ENCODE results near the gene NKX2-1.
A peak's percentile ranks its signal among the peaks of the same experiment; 100 is the strongest.

Gene NKX2-1

GRCh38 chr14:36509069-36509917, 10.7 kb downstream of the NKX2-1 start:
- Histone ChIP-seq H3K4me1 (ENCODE audit: control insufficient read depth in 1 of 2, insufficient read depth in 2 of 2, low read length in 2 of 2) (peaks cover 0 to 4% of the 10 kb centered on the region in 2 donors), H3K4me3 (ENCODE audit: low read depth in 1 of 2, low read length in 2 of 2) (no peak overlapping the region), H3K27ac (ENCODE audit: low read length) (no peak overlapping the region), H3K9me3 (ENCODE audit: control insufficient read depth in 1 of 2, low read length in 2 of 2) (no peaks in the 10 kb centered on the region), H3K27me3 (ENCODE audit: low read depth, low read length) (peaks cover 82% of the 10 kb centered on the region), H3K36me3 (ENCODE audit: control insufficient read depth in 1 of 2, insufficient read depth in 2 of 2, low read length in 2 of 2) (no peaks in the 10 kb centered on the region)

GRCh38 chr14:36508418-36509068, 11.5 kb downstream of the NKX2-1 start:
- no peaks in the 10 kb centered on the region for H3K9me3 ChIP-seq (ENCODE audit: control insufficient read depth in 1 of 2, low read length in 2 of 2)
- peaks cover 0 to 4% of the 10 kb centered on the region in 2 donors for H3K4me1 ChIP-seq (ENCODE audit: control insufficient read depth in 1 of 2, insufficient read depth in 2 of 2, low read length in 2 of 2)
- no peak overlapping the region for H3K27ac ChIP-seq (ENCODE audit: low read length)
- no peak overlapping the region for H3K4me3 ChIP-seq (ENCODE audit: low read depth in 1 of 2, low read length in 2 of 2)
- H3K36me3 ChIP-seq (ENCODE audit: control insufficient read depth in 1 of 2, insufficient read depth in 2 of 2, low read length in 2 of 2) = no peaks in the 10 kb centered on the region
- H3K27me3 ChIP-seq (ENCODE audit: low read depth, low read length) = peaks cover 79% of the 10 kb centered on the region

- H3K9me3 ChIP-seq (ENCODE audit: control insufficient read depth in 1 of 2, low read length in 2 of 2) = no peaks in the 10 kb centered on the region
- H3K36me3 ChIP-seq (ENCODE audit: control insufficient read depth in 1 of 2, insufficient read depth in 2 of 2, low read length in 2 of 2) = no peaks in the 10 kb centered on the region
- H3K27ac ChIP-seq (ENCODE audit: low read length) = no peak overlapping the region
- peaks cover 79% of the 10 kb centered on the region for H3K27me3 ChIP-seq (ENCODE audit: low read depth, low read length)
- no peak overlapping the region for H3K4me3 ChIP-seq (ENCODE audit: low read depth in 1 of 2, low read length in 2 of 2)
- H3K4me1 ChIP-seq (ENCODE audit: control insufficient read depth in 1 of 2, insufficient read depth in 2 of 2, low read length in 2 of 2) = peaks cover 0 to 4% of the 10 kb centered on the region in 2 donors
Observed at GRCh38 chr14:36507847-36508417, 12.1 kb downstream of the NKX2-1 start.

GRCh38 chr14:36506732-36507614, 13.1 kb downstream of the NKX2-1 start:
- Histone ChIP-seq H3K36me3 (ENCODE audit: control insufficient read depth in 1 of 2, insufficient read depth in 2 of 2, low read length in 2 of 2) (no peaks in the 10 kb centered on the region), H3K4me1 (ENCODE audit: control insufficient read depth in 1 of 2, insufficient read depth in 2 of 2, low read length in 2 of 2) (peaks cover 0 to 4% of the 10 kb centered on the region in 2 donors), H3K4me3 (ENCODE audit: low read depth in 1 of 2, low read length in 2 of 2) (no peak overlapping the region), H3K9me3 (ENCODE audit: control insufficient read depth in 1 of 2, low read length in 2 of 2) (no peaks in the 10 kb centered on the region), H3K27ac (ENCODE audit: low read length) (no peak overlapping the region), H3K27me3 (ENCODE audit: low read depth, low read length) (peaks cover 74% of the 10 kb centered on the region)

GRCh38 chr14:36505892-36506731, 13.9 kb downstream of the NKX2-1 start:
- Histone ChIP-seq H3K27me3 (ENCODE audit: low read depth, low read length) (peaks cover 71% of the 10 kb centered on the region), H3K4me3 (ENCODE audit: low read depth in 1 of 2, low read length in 2 of 2) (no peak overlapping the region), H3K4me1 (ENCODE audit: control insufficient read depth in 1 of 2, insufficient read depth in 2 of 2, low read length in 2 of 2) (peaks cover 0 to 4% of the 10 kb centered on the region in 2 donors), H3K27ac (ENCODE audit: low read length) (no peak overlapping the region), H3K36me3 (ENCODE audit: control insufficient read depth in 1 of 2, insufficient read depth in 2 of 2, low read length in 2 of 2) (no peaks in the 10 kb centered on the region), H3K9me3 (ENCODE audit: control insufficient read depth in 1 of 2, low read length in 2 of 2) (no peaks in the 10 kb centered on the region)

- H3K27me3 ChIP-seq (ENCODE audit: low read depth, low read length) = peaks cover 66% of the 10 kb centered on the region
- H3K4me1 ChIP-seq (ENCODE audit: control insufficient read depth in 1 of 2, insufficient read depth in 2 of 2, low read length in 2 of 2) = peaks cover 0 to 4% of the 10 kb centered on the region in 2 donors
- H3K4me3 ChIP-seq (ENCODE audit: low read depth in 1 of 2, low read length in 2 of 2) = no peak overlapping the region
- H3K9me3 ChIP-seq (ENCODE audit: control insufficient read depth in 1 of 2, low read length in 2 of 2) = no peaks in the 10 kb centered on the region
- no peaks in the 10 kb centered on the region for H3K36me3 ChIP-seq (ENCODE audit: control insufficient read depth in 1 of 2, insufficient read depth in 2 of 2, low read length in 2 of 2)
- H3K27ac ChIP-seq (ENCODE audit: low read length) = no peak overlapping the region
Observed at GRCh38 chr14:36505181-36505815, 14.7 kb downstream of the NKX2-1 start.

GRCh38 chr14:36504771-36505175, 15.3 kb downstream of the NKX2-1 start:
- Histone ChIP-seq H3K9me3 (ENCODE audit: control insufficient read depth in 1 of 2, low read length in 2 of 2) (no peaks in the 10 kb centered on the region), H3K27ac (ENCODE audit: low read length) (no peak overlapping the region), H3K27me3 (ENCODE audit: low read depth, low read length) (peaks cover 61% of the 10 kb centered on the region), H3K4me1 (ENCODE audit: control insufficient read depth in 1 of 2, insufficient read depth in 2 of 2, low read length in 2 of 2) (peaks cover 0 to 4% of the 10 kb centered on the region in 2 donors), H3K36me3 (ENCODE audit: control insufficient read depth in 1 of 2, insufficient read depth in 2 of 2, low read length in 2 of 2) (no peaks in the 10 kb centered on the region), H3K4me3 (ENCODE audit: low read depth in 1 of 2, low read length in 2 of 2) (no peak overlapping the region)

- Histone ChIP-seq H3K27me3 (ENCODE audit: low read depth, low read length) (peaks cover 59% of the 10 kb centered on the region), H3K27ac (ENCODE audit: low read length) (no peak overlapping the region), H3K36me3 (ENCODE audit: control insufficient read depth in 1 of 2, insufficient read depth in 2 of 2, low read length in 2 of 2) (no peaks in the 10 kb centered on the region), H3K4me3 (ENCODE audit: low read depth in 1 of 2, low read length in 2 of 2) (peak overlapping the region in 1 of 2 donors; percentile 20), H3K9me3 (ENCODE audit: control insufficient read depth in 1 of 2, low read length in 2 of 2) (no peaks in the 10 kb centered on the region), H3K4me1 (ENCODE audit: control insufficient read depth in 1 of 2, insufficient read depth in 2 of 2, low read length in 2 of 2) (peaks cover 0 to 4% of the 10 kb centered on the region in 2 donors)
Observed at GRCh38 chr14:36503771-36504741, 16.0 kb downstream of the NKX2-1 start.
